Eye (tissue), 1 donor: ENCODE data around the gene OARD1.
A peak's percentile ranks its signal among the peaks of the same experiment; 100 is the strongest.
"Not testable (repeated sequence)": the region's sequence is repeated elsewhere in the genome, so short reads cannot be mapped to it uniquely, and the experiment has no call there.

Experiments used
- DNase-seq: peaks from one replicate; pipeline ENCODE4 v3.0.0-alpha.2; 2015

OARD1 gene, protein sequence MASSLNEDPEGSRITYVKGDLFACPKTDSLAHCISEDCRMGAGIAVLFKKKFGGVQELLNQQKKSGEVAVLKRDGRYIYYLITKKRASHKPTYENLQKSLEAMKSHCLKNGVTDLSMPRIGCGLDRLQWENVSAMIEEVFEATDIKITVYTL

DNA sequence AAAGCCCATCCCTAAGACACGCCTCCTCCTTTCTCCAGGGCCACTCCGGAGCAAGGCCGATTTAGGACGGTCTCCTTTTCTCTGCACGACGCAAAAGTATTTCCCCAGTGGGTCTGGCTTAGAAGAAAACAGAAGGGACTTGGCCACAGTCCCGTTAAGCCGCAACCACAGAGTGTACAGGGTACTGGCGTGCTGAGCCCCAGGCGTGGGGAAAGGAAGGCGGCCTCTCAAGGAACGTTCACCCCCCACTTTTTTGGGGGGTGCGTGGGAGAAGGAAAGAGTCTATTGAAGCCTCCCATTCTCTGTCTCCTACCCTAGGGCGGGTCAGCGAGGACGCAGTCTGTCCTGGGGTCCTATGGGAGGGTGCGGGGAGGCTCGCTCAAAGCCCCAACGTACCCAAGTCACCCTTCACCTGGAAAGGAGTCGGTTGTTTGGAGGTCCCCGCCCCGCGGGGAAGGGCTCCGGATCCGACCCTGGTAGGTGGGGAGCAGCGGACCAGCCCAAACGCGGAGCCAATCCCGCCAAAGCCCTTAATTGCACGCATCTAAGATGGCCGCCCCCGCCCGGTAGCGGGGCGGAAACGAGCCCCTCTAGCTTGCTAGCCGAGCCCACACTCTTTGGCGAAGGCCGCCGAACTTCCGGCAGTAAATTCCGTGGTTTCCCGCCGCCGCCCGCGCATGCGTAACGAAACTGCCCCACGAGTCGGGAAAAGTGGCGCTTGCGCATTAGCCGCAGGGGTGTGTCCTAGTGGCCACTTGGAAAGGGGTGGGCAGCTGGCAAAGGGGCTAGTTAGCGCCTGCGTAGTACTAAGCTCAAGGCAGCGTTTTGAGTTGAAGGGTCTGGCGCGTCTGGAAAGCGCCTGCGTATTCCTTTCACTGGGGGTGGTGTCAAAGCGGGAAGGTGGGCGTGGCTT, at the start of gene OARD1:
Gene OARD1, minus strand, starts transcription at position 434 of the 913 bp plus-strand sequence. CDS start 722 bp downstream, outside the sequence.
- peak; percentile 100 for DNase-seq

DNA sequence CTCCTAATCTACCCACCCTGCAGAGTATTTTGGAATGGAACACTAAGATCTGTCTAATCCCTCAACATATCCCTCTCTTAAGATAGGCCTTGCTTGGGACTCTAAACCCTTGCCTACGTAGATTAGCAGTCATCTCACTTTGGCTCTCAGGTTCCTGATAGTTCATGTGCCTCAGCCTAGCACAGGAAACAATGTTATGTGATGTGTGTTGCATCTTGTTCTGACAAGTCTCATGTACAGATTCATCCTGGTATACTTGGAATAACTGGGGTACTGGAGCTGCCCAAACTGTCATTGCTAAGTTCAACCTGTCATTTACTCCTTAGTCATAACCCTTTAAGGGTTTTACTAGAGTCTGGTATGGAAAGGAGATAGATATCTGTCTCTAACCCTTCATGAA, 47.9 kb upstream of the OARD1 start:
- no peak for DNase-seq

DNA sequence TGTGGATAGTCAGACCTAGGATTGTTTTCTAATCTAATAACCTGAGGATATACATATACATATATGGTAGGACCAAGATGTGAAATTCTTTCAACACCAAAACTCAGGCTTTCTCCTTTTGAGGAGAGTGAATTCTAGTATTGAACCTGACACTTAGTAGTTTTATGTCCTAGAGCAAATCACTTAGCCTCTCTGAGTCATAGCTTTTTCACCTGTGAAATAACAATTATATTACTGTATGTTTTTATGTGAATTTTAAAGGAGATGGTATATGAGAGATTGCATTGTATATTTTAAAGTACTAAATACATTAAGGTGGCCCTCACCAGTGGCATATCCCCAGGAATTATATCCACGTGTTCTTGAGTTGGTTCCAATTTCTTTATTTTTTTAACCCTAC, 47.4 kb upstream of the OARD1 start:
- DNase-seq: no peak

DNA sequence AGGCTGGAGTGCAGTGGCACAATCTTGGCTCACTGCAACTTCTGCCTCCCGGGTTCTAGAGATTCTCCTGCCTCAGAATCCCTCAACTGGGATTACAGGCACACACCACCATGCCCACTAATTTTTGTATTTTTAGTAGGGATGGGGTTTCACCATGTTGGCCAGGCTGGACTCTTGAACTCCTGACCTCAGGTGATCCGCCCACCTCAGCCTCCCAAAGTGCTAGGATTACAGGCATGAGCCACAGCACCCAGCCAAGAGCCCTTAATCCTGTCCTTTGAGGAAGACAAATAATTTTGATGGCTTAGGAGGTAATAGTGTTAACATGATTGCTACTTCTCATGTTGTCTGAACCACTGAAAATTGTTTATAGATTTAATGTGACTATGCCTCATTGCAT, 42.9 kb upstream of the OARD1 start:
- not testable (repeated sequence) for DNase-seq

DNA sequence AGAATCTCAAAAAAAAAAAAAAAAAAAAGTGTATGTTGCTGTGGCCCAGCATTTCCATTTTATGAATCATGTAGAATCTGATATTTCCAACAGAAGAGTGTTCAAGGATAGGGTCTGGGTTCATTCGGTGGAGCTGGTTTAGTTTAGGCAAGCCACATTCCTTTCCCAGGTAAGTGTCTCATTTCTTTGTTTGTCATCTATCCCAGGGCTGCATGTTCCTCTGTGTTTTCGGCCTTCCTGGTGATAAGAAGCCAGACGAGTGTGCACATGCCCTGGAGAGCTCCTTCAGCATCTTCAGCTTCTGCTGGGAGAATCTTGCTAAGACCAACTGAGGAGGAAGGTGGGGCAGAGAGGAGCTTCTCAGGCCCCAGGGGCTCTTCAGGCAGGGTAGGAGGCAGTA, 38.9 kb upstream of the OARD1 start:
- no peak for DNase-seq

DNA sequence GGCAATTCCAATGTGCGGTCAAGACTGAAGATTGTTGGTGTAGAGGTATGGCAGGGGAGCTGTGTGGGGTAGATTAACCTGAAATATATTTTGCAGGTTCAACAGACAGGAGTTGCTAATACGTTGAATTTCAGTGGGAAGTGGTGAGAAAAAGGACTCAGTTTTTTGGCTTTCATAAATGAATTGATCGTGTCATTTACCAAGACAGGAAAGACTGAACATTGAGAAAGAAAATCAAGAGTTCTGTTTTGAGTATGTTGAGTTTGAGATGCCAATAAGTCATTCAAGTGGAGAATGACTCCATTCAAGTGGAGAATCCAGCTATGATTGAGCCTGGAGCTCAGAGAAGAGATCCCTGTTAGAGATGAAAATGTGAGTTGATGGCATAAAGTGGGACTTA, 31.7 kb upstream of the OARD1 start:
- no peak for DNase-seq

DNA sequence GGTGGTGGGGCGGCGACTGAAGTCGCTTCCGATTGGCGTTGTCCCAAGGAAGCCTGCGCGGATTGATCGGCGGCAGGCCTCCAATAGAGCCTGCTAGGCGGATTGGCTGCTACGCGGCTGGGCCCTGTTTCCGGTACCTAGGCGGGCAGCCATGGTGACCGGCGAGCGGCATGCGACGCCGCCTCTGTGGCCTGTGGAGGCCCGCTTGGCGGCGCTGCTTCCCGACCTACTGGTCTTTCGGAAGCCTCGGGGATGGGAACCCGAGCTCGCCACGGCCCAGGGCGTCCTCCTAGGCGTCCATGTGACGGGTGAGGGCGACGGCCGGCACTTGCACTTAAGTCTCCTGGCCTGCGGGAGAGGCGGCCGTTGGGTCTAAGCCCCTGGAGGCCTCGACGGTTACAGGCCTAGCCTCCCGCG, 28.7 kb upstream of the OARD1 start:
- peak; percentile 13 for DNase-seq

DNA sequence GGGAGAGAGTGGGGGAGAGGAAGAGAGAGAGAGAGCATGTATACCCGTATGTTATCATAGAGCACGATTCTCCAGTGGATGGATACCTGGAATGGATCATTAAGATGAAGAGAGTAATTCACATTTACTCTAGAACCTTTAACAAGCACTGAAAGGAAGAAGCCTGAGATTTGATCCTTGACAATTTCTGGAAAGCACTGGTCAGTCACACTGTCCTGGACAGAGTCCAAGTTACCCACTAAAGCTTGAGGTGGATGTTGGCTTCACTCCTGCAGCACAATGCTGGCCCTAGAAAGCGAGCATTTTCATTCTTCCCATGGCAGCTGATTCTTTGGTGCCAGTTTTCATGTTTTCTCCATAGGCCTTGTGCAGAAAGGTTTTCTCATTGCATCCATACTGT, 26.2 kb upstream of the OARD1 start:
- DNase-seq: no peak

DNA sequence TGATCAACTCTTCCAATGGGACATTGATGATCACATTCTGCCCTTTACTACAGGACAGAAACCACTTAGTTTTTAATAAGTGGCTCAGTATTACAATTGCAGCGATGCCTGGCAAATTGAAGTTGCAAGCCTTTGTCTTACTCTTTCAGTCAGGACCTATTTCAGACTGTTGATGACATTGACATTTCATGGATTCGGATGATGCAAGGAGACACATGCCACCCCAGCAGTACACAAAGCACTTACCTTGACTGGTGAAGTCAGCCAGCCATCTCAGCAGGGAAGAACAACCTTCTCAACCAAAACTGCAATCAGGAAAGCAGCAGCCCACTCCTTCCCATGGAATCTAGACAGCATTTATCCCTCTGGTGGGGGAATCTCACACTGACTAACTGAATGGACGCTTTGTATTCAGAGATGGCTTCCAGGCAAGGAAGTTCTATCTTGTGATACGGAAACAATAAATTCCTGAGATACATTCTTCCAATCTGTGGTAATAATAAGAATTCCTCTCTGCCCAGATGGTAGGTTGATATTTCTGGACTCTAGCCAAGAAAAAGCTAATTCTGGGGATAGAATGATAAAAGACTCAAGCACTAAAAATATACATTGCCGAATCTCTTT, 25.4 kb upstream of the OARD1 start:
- peak; percentile 40 for DNase-seq

DNA sequence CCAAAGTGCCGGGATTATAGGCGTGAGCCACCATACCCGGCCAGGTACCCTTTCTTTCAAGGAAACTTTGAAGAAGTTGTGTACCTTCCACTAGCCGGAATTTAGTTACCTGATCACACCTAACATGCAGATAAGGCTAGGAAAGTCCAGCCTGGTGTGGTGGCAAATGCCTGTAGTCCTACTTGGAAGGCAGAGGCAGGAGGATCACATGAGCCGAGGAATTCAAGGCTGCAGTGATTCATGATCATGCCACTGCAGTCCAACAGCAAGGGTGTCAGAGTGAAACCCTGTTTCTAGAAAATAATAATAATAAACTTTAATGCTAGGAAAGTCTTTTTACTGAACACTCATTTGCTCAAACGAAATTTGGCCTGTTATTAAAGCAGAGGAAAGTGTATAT, 21.6 kb upstream of the OARD1 start:
- no peak for DNase-seq

DNA sequence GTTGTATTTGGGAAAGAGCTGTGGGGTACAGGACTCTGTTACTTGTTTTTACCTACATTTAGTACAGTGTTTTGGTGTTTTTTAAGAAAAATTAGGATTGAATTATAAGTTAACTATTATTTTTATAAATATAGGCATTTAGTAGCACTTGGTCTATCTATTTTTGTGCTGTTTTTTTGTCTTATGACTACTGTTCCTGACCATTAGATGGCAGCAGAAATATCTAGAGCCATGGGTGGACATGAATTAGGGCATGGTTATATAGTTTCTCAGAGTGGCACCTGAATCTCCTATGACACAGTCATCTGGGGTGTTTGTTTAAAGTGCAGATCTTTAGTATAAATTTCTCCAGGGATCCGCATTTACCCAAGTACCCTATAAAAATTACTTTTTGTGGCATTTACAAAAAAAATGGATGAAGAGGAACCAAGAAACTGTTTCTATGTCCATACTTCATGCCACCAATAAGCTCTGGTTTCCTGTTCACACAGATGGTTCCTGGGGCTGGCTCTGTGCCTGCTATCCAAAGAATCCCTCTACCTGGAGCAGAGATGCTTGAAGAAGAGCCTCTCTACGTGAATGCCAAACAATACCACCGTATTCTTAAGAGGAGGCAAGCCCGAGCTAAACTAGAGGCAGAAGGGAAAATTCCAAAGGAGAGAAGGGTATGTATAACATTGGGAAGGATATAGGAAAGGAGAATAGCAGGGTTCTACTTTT, 20.4 kb upstream of the OARD1 start:
- DNase-seq: peak; percentile 13

DNA sequence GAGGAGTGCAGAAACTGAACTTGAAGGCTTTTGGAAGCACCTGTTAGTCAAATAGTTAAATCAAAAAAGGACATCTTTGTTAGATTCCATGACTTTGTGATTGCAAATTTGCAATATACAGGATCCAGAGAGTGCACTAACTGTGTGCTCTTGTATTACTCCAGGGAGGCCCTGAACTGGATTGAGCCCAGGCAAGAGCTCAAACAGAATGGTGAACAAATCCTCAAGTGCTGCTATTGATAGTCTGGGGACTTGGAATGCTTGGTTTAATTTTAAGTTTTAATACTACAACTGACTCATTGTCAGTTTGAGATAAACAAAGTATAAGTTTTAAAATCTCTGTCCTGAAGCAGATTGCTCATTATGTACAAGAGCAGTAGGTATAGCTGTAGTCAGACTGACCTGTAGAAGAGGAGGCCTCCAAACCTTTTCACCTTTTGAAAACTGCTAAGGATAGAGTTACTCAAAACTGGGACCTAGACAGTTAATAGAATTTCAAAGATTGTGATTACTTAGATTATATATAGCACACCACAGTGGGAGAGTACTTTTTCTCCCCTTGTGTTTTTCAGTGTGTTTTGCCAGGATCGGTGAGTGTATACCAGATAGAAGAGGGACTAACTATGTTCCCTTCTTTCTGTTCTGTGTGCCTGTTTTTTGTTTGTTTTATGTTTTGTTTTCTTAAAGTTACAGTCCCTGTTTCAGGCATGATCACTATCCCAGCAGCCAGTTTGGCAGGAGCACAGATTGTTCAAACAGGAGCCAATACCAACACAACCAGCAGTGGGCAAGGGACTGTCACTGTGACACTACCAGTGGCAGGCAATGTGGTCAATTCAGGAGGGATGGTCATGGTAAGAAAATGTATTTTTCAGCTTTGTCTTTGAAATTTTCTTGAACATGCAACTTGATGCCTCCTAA, 18.9 kb upstream of the OARD1 start:
- DNase-seq: no peak

DNA sequence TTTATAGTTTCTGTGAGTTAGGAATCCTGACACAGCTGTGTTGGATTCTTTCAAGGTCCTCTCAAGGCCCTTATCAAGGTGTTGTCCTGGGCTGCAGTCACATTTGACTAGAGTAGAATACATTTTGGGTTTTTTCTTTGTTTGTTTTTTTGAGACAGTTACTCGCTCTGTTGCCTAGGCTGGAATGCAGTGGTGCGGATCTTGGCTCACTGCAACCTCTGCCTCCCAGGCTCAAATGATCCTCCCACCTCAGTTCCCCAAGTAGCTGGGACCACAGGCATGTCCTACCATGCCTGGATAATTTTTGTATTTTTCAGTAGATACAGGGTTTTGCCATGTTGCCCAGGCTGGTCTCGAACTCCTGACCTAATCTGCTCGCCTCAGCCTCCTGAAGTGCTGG, 16.3 kb upstream of the OARD1 start:
- DNase-seq: no peak

DNA sequence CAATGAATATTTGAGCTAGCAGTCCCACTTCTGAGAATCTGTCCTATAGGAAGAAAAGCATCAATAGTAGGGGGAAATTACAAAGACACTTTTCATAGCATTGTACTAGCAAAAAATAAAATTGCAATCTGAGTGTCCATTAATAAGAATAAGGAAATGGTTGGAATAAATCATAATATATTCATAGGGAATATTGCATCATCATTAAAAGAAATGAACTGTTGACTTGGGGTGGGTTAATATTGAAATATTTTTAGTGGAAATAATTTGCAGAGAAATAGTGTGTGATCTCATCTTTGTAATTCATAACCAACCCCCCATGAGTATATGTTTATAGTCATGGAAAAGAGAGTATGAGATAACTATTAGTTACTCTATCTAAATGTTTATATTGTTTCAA, 13.0 kb upstream of the OARD1 start:
- DNase-seq: no peak

DNA sequence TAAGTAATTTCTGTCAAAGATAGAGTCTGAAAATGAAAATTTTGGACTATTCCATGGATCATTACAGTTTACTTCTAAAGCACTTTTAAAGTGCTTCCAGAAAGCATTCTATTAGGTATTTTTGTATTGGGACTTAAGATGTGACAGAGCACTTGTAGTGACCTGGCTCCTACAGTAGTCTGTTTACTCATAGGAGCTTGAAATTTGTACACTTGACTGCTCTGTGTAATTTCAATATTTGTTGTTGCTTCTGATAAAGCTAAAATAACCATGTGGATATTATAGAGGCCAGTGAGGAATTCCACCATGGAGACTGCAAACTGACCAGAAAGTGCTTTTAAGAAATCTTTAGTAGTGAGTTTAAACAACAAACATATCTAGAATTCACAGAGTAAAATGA, 10.9 kb upstream of the OARD1 start:
- DNase-seq: no peak

DNA sequence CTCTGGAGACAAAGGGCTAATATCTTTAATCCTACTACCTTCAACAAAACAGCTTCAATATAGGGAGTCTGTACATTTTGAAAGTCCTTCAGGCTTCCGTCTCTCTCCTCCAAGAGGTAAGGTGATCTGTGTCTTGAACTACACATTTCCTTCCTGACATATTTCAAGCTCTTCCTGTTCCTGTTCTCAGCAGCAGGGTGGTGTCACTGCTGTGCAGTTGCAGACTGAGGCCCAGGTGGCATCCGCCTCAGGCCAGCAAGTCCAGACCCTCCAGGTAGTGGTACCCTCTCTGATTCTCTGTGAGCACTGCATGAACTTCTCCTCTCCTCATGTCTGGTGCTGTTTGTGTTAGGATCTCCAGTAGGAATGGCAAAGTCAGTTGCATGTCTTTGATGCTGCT, 8.5 kb upstream of the OARD1 start:
- DNase-seq: no peak

DNA sequence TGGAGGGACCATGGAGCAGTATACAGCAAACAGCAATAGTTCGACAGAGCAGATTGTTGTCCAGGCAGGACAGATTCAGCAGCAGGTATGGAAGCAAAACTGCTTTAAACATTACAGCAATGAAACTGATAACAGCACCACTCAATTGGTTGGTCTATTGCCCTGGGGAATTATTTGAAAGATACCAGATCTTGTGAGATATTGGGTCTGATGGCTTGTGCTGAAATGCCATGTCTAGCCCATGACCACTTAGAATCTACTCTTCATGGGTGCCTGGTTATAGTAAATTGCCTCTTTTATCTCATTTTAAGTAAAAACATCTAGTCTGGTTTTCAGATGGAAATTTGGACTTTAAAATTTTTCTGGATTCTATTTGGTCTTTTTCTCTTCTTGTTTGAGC, 6.9 kb upstream of the OARD1 start:
- DNase-seq: no peak

DNA sequence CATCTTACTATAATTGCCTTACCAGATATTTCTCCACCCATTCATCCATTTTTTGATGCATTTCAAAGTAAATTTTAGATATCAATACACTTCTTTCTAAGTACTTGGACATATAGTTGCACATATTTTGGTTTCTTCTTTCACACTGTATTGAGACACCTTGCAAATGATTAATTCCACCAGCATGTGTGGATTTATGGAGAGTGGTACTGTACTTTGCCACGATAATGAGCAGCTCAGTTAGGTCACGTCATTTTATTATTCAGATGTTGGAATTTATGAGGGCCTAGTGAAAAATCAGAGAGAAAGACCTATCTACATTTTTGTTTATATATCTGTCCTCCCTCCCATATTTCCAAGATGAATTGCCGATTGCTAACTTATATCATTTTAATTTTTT, 5.9 kb upstream of the OARD1 start:
- no peak for DNase-seq

DNA sequence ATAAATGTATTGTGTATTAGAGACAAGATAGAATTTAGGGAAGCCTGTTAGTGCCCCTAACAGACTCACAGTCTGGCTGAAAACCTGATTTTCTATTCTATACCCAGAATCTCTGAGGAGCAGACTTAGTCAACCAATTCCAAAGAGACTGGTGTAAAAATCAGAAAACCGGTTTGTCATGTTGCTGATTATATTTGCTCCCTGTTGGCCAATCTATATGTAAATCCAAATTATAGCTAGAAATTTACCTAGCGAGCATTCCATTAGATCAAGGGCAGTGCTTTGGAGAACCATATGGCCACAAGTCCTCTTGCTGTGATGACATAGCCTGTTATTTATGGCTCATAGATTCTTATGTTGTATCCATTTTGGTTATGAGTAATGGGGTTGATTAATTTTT, 5.4 kb upstream of the OARD1 start:
- DNase-seq: no peak

DNA sequence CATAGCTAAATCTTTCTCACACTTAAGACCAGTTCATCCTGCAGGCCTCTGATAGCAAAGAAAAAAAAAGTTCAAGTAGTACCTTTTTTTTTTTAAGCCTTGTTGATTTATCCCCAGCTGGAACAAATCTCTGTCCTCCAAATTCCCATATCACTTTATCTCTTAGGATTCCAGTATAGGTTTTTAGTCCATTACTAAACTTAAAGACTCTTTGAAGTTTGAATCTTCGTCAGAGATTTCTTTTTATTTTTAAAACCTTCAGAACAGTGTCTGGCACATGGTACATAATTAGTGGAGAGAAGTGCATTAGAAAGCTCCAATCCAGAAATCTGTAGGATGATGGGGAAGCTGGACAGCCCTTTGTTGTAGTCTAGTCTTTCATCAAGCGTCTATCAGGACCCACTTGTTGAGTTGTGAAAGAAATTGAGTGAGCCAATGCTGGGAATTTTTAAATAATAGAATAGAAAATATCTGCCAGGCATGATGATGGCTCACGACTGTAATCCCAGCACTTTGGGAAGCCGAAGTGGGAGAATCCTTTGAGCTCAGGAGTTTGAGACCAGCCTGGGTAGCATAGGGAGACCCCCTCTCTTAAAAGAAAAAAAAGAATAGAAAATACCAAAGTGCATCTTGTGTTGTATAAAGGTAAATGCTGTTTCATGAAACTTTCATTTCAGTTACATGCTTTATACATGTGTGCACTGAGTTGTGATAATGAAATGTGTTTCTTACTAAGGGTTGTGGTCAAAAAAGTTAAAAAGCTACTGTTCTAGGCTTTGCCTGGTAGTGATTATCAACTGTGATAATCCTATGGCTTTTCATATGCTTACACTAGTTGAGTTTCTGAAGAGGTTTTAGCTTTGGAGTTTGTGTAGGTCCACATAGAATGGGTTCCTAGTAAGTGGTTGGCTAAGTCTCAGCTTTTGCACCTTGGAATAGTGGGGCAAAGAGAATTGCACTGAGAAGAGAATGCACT, 3.8 kb upstream of the OARD1 start:
- no peak for DNase-seq
